Tibial nerve (tissue), 4 donors: ENCODE results near the gene FAM210B. TPM values are rescaled to one million over a fixed set of nuclear protein-coding genes. Genes with fewer than 3 reads are reported as not detected.
"Not testable (repeated sequence)": the region's sequence is repeated elsewhere in the genome, so short reads cannot be mapped to it uniquely, and the experiment has no call there.

Source experiments
- DNase-seq, 2 donors: peaks; one replicate each; pipeline ENCODE4 v3.0.0-alpha.2; 2019; ENCODE audit warnings: low spot score in 2 of 2
- H3K27ac ChIP-seq, 4 donors: fragments of 200-600 bp; sonication (generic) in 3 of 4; one replicate each; pipeline ENCODE4 v1.5.1; 2017 to 2019; ENCODE audit warnings: mild to moderate bottlenecking in 1 of 4
- H3K27me3 ChIP-seq, 2 donors: fragments of 200-600 bp; sonication (generic) in 1 of 2; one replicate each; pipeline versions ENCODE4 v1.5.1 to v1.6.0; 2017 to 2019
- H3K36me3 ChIP-seq, 3 donors: fragments of 200-600 bp; sonication (generic); one replicate each; pipeline ENCODE4 v1.5.1; 2018 to 2019
- H3K4me1 ChIP-seq, 4 donors: fragments of 200-600 bp; sonication (generic) in 3 of 4; one replicate each; pipeline ENCODE4 v1.5.1; 2017 to 2019
- H3K4me3 ChIP-seq, 4 donors: fragments of 200-600 bp; sonication (generic) in 3 of 4; one replicate each; pipeline ENCODE4 v1.5.1; 2017 to 2019; ENCODE audit warnings: mild to moderate bottlenecking in 1 of 4, moderate library complexity in 1 of 4
- H3K9me3 ChIP-seq, 4 donors: fragments of 200-600 bp; sonication (generic) in 3 of 4; one replicate each; pipeline ENCODE4 v1.5.1; 2017 to 2019
- EP300 ChIP-seq, 2 donors: sonication (generic); formaldehyde crosslinking; IDR thresholded peaks; one replicate each; pipeline ENCODE4 v1.6.1; 2017; ENCODE audit warnings: antibody characterized with exemption in 2 of 2, mild to moderate bottlenecking in 1 of 2
- POLR2A ChIP-seq, 2 donors: fragments of 450-650 bp; IDR thresholded peaks; one replicate each; pipeline ENCODE4 v1.6.1; 2017; ENCODE audit warnings: antibody characterized with exemption in 2 of 2, mild to moderate bottlenecking in 2 of 2, moderate library complexity in 2 of 2
- WGBS, 2 donors: methylation state at CpG; one replicate each; pipeline ENCODE4 v1.1.5; 2018; 5-methylcytosine and 5-hydroxymethylcytosine counted together
- total RNA-seq, 4 donors: library from RNA; depleted of rRNA; stranded (reverse); fragments of >200 nt; gene quantifications; one replicate each; pipeline ENCODE4 v1.1.0, GENCODE V29; 2016
- TF ChIP-seq, protein P1 (sequence below), 5 experiments: fragments of 200-600 bp in 3 of 5; fragments of 450-650 bp in 2 of 5; sonication (generic) in 3 of 5; IDR thresholded peaks; one replicate each; pipeline ENCODE4 v1.5.1; 2016 to 2019; ENCODE audit warnings: antibody characterized with exemption in 5 of 5, mild to moderate bottlenecking in 3 of 5, moderate library complexity in 2 of 5

The FAM210B gene
- total RNA-seq, 4 donors from 2014 or later = 36.8 to 56.6 (median 52.3) TPM

DNA sequence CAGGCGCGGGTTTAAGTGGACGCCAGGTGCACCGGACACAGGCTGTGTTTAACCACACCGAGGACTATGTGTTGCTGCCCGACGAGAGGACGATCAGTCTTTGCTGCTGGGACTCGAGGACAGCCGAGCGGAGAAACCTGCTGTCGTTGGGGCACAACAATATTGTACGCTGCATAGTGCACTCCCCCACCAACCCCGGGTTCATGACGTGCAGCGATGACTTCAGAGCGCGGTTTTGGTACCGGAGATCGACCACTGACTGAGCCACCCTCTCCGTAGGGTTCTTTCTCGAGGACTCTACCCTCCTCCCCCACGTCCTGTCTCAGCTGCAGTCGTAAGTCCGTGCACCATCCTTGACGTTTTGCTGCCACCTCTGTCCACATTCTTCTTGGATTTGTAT is 44.7 kb downstream of the FAM210B start:
- no peak overlapping the region for H3K27ac ChIP-seq
- 92 to 94% methylated on average over 26 of the region's 26 CpGs for WGBS, 2 donors
- peaks cover 0 to 13% (median 5%) of the 10 kb centered on the region in 4 donors for H3K4me1 ChIP-seq
- H3K27me3 ChIP-seq = no peaks in the 10 kb centered on the region
- H3K36me3 ChIP-seq = peaks cover 0 to 88% (median 9%) of the 10 kb centered on the region in 3 donors
- TF ChIP-seq POLR2A (IDR thresholded peaks at IDR 0.05) = no peak
- no peak for TF ChIP-seq EP300 (IDR thresholded peaks at IDR 0.05)
- TF ChIP-seq, protein P1, sequence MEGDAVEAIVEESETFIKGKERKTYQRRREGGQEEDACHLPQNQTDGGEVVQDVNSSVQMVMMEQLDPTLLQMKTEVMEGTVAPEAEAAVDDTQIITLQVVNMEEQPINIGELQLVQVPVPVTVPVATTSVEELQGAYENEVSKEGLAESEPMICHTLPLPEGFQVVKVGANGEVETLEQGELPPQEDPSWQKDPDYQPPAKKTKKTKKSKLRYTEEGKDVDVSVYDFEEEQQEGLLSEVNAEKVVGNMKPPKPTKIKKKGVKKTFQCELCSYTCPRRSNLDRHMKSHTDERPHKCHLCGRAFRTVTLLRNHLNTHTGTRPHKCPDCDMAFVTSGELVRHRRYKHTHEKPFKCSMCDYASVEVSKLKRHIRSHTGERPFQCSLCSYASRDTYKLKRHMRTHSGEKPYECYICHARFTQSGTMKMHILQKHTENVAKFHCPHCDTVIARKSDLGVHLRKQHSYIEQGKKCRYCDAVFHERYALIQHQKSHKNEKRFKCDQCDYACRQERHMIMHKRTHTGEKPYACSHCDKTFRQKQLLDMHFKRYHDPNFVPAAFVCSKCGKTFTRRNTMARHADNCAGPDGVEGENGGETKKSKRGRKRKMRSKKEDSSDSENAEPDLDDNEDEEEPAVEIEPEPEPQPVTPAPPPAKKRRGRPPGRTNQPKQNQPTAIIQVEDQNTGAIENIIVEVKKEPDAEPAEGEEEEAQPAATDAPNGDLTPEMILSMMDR (IDR thresholded peaks at IDR 0.05) = no peak
- H3K4me3 ChIP-seq = no peak overlapping the region
- no peak for DNase-seq
- no peaks in the 10 kb centered on the region for H3K9me3 ChIP-seq

DNA sequence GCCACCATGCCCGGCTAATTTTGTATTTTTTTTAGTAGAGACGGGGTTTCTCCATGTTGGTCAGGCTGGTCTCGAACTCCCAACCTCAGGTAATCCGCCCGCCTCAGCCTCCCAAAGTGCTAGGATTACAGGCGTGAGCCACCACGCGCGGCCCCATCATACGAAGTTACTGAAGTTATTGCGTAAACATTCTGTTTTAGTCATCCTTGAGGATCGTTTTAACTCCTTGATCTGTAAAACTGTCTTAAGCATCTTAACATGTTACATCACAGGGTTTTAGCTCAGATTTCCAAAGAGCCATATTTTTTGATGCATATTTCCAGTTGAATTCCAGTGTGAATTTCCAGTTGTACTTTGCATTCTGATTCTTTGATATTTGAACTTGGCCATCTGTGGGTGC is 46.6 kb downstream of the FAM210B start:
- H3K27ac ChIP-seq, DNase-seq, H3K4me1 ChIP-seq, H3K27me3 ChIP-seq, H3K9me3 ChIP-seq, H3K4me3 ChIP-seq: not testable (repeated sequence)
- WGBS, 2 donors = 91% methylated on average over 12 of the region's 12 CpGs
- H3K36me3 ChIP-seq = peaks cover 0 to 86% (median 9%) of the 10 kb centered on the region in 3 donors

DNA sequence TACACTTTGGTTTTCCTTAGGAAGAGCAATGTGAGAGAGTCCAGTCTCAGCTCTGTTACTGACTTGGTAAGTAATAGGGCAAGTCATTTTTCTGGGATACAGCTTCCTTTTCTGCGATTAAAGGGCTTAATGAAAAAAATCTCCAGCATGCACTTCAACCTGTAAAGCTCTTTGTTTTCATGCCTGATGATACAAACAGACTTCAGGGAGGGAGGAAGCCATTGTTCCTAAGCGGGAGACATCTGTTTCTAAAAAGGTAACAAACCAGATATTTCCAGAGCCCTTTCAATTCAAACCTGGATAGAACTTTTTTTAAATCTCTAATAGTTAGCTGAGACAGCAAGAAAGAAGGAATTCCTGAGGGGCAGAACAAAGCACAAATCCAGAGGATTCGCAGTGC is 48.1 kb downstream of the FAM210B start:
- Histone ChIP-seq H3K9me3 (no peaks in the 10 kb centered on the region), H3K4me3 (no peak overlapping the region), H3K27me3 (no peaks in the 10 kb centered on the region), H3K4me1 (peaks cover 0 to 11% (median 5%) of the 10 kb centered on the region in 4 donors), H3K36me3 (peaks cover 0 to 75% (median 9%) of the 10 kb centered on the region in 3 donors), H3K27ac (no peak overlapping the region)
- no peak for DNase-seq
- TF ChIP-seq, protein P1 (IDR thresholded peaks at IDR 0.05) = no peak
- TF ChIP-seq POLR2A (IDR thresholded peaks at IDR 0.05) (no peak), EP300 (IDR thresholded peaks at IDR 0.05) (no peak)
- 87 to 90% methylated on average over 3 of the region's 3 CpGs for WGBS, 2 donors

DNA sequence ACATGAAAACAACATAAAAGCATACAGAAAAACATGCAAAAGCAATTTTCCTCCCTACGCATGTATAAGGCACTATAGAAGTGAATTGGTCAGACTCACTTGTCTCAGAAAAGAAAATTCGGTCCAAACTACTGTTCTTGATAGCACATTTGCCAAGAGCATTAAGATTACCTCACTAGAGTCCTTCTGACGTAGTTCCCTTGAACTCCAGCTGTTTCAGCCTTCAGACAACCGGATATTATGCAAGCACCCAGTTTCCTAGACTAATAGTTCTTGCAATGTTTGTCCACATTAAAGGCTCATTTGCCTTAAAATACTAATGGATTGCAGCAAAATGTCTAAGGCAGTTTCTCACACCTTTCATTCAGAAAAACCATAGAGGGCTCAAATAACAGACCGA is 50.7 kb downstream of the FAM210B start:
- H3K27me3 ChIP-seq = no peaks in the 10 kb centered on the region
- TF ChIP-seq, protein P1 (IDR thresholded peaks at IDR 0.05) = no peak
- TF ChIP-seq EP300 (IDR thresholded peaks at IDR 0.05) = peak; percentile 23 to 60
- TF ChIP-seq POLR2A (IDR thresholded peaks at IDR 0.05) = no peak
- H3K4me3 ChIP-seq = no peak overlapping the region
- peaks cover 0 to 20% (median 5%) of the 10 kb centered on the region in 4 donors for H3K4me1 ChIP-seq
- H3K27ac ChIP-seq = no peak overlapping the region
- WGBS, 2 donors = 86 to 91% methylated on average over 5 of the region's 5 CpGs
- peaks cover 0 to 49% (median 0%) of the 10 kb centered on the region in 3 donors for H3K36me3 ChIP-seq
- no peak for DNase-seq
- H3K9me3 ChIP-seq = no peaks in the 10 kb centered on the region

DNA sequence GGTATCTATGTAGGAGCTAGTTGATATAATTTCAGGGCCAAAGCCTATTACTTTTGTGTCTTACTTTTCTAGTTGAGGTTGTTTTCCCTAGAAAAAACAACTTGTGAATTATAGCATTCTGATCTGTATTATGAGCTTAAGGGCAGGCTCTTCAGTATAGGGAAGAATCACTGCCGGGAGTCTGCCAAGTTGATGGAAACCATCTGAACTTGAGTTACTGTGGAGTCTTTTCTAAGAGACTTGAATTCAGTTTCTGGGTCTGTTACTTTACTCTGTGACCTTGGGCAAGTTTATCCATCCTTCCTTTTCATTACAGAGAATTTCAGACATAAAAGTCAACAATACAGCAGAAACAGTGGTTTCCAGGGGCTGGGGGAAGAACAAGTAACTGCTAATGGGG is 51.2 kb downstream of the FAM210B start:
- H3K27ac ChIP-seq = no peak overlapping the region

DNA sequence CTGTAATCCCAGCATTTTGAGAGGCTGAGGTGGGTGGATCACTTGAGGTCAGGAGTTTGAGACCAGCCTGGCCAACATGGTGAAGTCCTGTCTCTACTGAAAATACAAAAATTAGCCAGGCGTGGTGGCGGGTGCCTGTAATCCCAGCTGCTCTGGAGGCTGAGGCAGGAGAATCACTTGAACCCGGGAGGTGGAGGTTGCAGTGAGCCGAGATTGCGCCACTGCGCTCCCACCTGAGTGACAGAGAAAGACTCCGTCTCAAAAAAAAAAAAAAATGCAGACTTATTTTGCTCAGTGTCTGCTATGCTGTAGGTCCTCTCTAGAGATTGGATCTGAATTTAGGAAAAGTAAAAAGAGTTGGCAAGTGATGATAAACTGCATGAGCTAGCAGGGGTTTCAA is 52.5 kb downstream of the FAM210B start:
- Histone ChIP-seq H3K4me1 (peaks cover 0 to 20% (median 5%) of the 10 kb centered on the region in 4 donors), H3K27ac (peak overlapping the region in 3 of 4 donors; percentile 60 to 80 (median 73)), H3K36me3 (peaks cover 0 to 32% (median 0%) of the 10 kb centered on the region in 3 donors)
- not testable (repeated sequence) for H3K4me3 ChIP-seq, DNase-seq, H3K27me3 ChIP-seq, H3K9me3 ChIP-seq
- WGBS, 2 donors = 92 to 93% methylated on average over 7 of the region's 7 CpGs

More for the DNA sequence above, 51.2 kb downstream of the FAM210B start:
- DNase-seq = no peak
- Histone ChIP-seq H3K4me3 (no peak overlapping the region), H3K9me3 (no peaks in the 10 kb centered on the region), H3K27me3 (no peaks in the 10 kb centered on the region), H3K4me1 (peaks cover 0 to 20% (median 5%) of the 10 kb centered on the region in 4 donors), H3K36me3 (peaks cover 0 to 45% (median 0%) of the 10 kb centered on the region in 3 donors)
- 64 to 67% methylated on average over 1 of the region's 1 CpG for WGBS, 2 donors
- TF ChIP-seq, protein P1 (IDR thresholded peaks at IDR 0.05) = no peak
- TF ChIP-seq EP300 (IDR thresholded peaks at IDR 0.05) (no peak), POLR2A (IDR thresholded peaks at IDR 0.05) (no peak)
